DMS 273 treated with DMSO at 0.1 percent for 48 hours (cell line): ENCODE measurements around the gene CYP1A1.

Source experiments
- DNase-seq: peaks from one replicate; lab custom pipeline; 2025; lab: John Stamatoyannopoulos, UW

Gene CYP1A1

GRCh38 chr15:74683758-74684157, 41.6 kb downstream of the CYP1A1 start:
- DNase-seq, result no peak

DNA sequence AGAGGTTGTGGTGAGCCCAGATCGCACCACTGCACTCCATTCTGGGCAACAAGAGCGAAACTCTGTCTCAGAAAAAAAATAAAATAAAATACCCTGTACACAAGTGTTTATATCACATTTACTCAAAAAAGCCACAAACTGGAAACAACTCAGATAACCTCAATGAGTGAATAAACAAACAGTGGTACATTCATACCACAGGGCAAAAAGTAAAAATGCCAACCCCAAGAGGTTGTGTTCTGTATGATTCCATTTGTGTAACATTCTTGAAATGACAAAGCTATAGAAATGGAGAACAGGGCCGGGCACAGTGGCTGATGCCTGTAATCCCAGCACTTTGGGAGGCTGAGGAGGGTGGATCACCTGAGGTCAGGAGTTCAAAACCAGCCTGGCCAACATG, 42.4 kb downstream of the CYP1A1 start:
- no peak for DNase-seq

GRCh38 chr15:74680456-74680855, 44.9 kb downstream of the CYP1A1 start:
- DNase-seq, result no peak

DNA sequence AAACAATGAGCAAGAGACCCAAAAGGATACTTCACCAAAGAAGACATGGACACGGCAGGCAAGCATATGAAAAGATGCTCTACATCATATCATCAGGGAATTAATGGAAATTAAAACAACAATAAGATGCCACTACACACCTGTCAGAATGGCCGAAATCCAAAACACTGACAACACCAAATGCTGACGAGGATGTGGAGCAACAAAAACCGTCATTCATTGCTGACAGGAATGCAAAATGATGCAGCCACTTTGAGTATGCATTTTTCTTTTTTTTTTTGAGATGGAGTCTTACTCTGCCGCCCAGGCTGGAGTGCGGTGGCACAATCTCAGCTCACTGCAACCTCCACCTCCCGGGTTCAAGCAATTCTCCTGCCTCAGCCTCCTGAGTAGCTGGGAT, 48.5 kb downstream of the CYP1A1 start:
- DNase-seq, result no peak

GRCh38 chr15:74674161-74674560, 51.2 kb downstream of the CYP1A1 start:
- DNase-seq, result no peak

GRCh38 chr15:74669627-74670026, 55.7 kb downstream of the CYP1A1 start:
- no peak for DNase-seq
